Stimulated activated CD8-positive, alpha-beta memory T cell treated with anti-CD3 and anti-CD28 coated beads, Interleukin-7, amount 100 ng/mL, for 1 hour (primary cell): ENCODE results near the gene NMNAT2.
"Not testable (repeated sequence)": the region's sequence is repeated elsewhere in the genome, so short reads cannot be mapped to it uniquely, and the experiment has no call there.

Experiments used
- DNase-seq, 2 donors: peaks; one replicate each; pipeline ENCODE4 v3.0.0-alpha.2; 2020; ENCODE audit warnings: low read depth in 2 of 2

NMNAT2 gene

GRCh38 chr1:183417772-183418491 is at the start of gene NMNAT2:
Gene NMNAT2 (minus strand): TSS chr1:183418380. CDS start chr1:183418267, 113 bp downstream.
- no peak for DNase-seq

GRCh38 chr1:183467687-183468086 is 49.5 kb upstream of the NMNAT2 start:
- DNase-seq = no peak

- DNase-seq = no peak
Observed at GRCh38 chr1:183466781-183467180, 48.6 kb upstream of the NMNAT2 start.

DNA sequence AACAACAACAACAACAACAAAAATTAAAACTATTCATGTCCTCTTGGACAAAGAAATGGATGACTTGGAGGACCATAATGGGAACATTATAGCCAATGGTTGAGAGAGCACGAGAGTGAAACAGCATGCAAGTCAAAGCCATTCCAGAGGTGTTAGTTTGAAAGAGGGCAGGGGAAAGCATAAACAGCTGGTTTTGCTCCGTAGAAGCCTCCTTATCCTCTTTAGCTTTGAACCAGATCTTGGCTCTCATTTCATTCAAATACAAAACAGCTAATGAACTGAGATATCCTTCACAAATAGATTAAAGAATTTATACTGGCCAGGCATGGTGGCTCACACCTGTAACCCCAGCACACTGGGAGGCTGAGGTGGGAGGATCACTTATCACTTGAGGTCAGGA is 45.4 kb upstream of the NMNAT2 start:
- no peak for DNase-seq

DNA sequence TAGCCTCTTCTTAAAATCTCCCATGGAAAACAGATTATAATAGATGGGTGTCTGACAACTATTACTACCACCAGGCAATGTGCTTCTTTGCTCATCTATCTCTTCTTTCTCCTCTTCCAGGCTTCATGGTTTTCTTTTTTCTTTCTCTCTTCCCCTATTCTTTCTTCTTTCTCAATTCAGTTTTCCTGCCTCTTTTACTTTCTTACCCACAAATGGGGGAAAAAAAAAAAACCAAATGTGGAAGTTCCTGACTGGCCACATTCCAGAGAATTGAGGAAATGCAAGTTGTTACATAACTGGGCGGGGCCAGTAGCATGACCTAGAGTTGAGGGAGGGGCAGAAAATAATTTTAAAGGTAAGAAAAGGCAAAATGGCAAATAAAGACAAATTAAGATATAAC is 43.2 kb upstream of the NMNAT2 start:
- DNase-seq = no peak

GRCh38 chr1:183460596-183460995 is 42.4 kb upstream of the NMNAT2 start:
- no peak for DNase-seq

- no peak for DNase-seq
Observed at GRCh38 chr1:183457449-183457848, 39.3 kb upstream of the NMNAT2 start.

GRCh38 chr1:183456826-183457225 is 38.6 kb upstream of the NMNAT2 start:
- no peak for DNase-seq

GRCh38 chr1:183454377-183454776 is 36.2 kb upstream of the NMNAT2 start:
- DNase-seq = no peak

DNA sequence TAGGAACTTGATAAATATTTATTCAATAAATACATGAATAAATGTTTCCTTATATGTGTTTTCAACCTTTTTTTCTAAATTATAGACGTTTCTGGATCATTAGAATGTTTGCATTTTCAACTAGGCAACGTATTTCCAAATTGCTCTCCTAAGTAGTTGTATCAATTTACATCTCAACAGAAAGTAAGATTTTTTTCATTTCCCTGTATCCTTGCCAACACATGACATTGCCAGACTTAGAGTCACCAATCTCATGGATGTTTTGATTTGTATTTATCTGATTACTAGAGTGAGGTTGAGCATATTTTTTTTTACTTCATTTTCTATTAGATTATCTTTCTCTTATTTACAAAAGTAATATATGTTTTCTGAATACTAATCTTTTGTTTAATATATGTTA is 31.9 kb upstream of the NMNAT2 start:
- DNase-seq = no peak

- no peak for DNase-seq
Observed at GRCh38 chr1:183449223-183449770, 31.1 kb upstream of the NMNAT2 start.

- DNase-seq = no peak
Observed at GRCh38 chr1:183444243-183444642, 26.1 kb upstream of the NMNAT2 start.

GRCh38 chr1:183443466-183443865 is 25.3 kb upstream of the NMNAT2 start:
- DNase-seq = no peak

- DNase-seq = no peak
Observed at GRCh38 chr1:183443011-183443410, 24.8 kb upstream of the NMNAT2 start.

- DNase-seq = no peak
Observed at GRCh38 chr1:183438060-183438459, 19.9 kb upstream of the NMNAT2 start.

DNA sequence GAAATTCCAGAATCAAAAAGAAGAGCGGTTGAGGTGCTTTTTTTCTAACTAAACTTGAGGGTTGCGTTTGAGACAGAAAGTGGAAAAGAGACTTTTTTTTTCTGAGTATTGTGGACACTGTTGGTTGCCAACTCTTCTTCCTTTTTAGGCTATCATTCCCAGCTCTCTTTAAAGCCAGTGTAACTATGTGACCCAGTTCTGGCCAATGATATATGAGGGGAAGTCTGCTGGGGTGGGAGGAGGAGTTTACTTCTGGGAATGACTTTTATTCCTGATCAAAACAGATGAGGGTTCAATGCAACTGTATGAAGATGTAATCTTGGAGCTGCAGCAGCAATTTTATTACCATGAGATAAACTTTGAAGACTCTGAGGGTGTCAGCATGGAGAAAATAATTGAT is 17.3 kb upstream of the NMNAT2 start:
- DNase-seq = no peak

DNA sequence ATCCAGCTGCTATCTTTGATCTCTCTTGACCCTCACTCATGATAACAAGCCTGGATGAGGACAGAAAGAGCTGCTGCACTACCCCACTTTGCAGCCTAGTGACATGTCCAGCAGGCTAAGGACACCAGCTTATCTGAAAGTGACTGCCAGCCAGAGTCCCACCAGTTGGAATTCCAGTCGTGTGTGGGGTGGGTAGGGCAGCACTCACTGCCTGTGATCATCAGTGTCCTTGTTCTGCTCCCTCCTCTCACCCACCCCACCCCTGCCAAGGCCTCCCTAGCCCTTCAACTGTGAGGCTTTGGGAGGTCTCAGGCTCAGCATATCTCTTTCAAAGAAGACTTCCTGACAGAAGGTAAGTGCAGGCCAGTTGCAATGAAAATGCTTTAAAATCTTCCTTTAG is 15.5 kb upstream of the NMNAT2 start:
- no peak for DNase-seq

DNA sequence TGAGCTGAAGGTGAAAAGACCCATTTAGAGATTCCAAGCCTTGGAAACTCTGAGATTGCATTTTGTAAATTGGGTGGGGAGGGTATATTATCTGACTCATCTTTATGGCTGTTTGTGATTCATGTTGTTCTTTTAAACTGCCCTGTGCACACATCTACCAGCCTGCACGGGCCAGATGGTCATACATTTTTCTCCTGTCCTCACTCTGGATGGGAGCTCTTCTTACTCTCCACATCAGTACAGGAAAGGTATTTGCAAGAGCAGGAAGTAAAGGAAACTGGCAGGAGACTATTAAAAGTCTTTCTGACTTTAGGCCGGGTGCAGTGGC is 14.3 kb upstream of the NMNAT2 start:
- no peak for DNase-seq

GRCh38 chr1:183431840-183432547 is 13.8 kb upstream of the NMNAT2 start:
- DNase-seq = no peak

GRCh38 chr1:183427591-183427990 is 9.4 kb upstream of the NMNAT2 start:
- DNase-seq = not testable (repeated sequence)

- DNase-seq = no peak
Observed at GRCh38 chr1:183424691-183425090, 6.5 kb upstream of the NMNAT2 start.

DNA sequence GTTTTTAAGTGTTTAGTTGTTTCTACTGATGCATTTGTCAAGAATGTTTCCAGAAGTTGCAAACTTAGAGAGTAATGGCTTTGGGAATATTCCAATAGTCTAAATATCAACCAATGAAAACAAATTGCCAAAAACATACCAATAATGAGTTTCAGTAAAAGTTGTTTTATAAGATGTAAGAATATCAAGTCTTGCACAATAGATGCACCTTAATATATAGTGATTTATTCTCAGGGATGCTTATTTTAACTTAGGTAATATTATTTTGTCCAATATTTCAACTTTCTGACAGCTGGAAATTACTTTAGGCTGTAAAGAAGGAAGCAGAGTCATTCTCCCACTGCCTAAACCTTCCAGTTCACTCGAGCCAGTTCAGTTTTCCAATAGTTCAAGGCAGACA is 5.4 kb upstream of the NMNAT2 start:
- no peak for DNase-seq

- no peak for DNase-seq
Observed at GRCh38 chr1:183419399-183419798, 1.2 kb upstream of the NMNAT2 start.
